Peyer's patch (tissue), 4 donors: ENCODE measurements around the gene HMGCS1.

Experiments
- CTCF ChIP-seq, 6 experiments: fragments of 450-650 bp in 4 of 6; fragments of 200-600 bp in 2 of 6; sonication (generic) in 1 of 6; IDR thresholded peaks; one replicate each; pipeline ENCODE4 v1.5.1; 2017 to 2019; ENCODE audit warnings: antibody characterized with exemption in 6 of 6, mild to moderate bottlenecking in 3 of 6, moderate library complexity in 1 of 6
- POLR2A ChIP-seq, 2 donors: fragments of 450-650 bp; IDR thresholded peaks; one replicate each; pipeline ENCODE4 v1.5.1; 2017; ENCODE audit warnings: antibody characterized with exemption in 2 of 2, mild to moderate bottlenecking in 2 of 2, moderate library complexity in 2 of 2

GRCh38 chr5:43336159-43336558, 22.9 kb upstream of the HMGCS1 start:
- TF ChIP-seq CTCF (IDR thresholded peaks at IDR 0.05) (no peak), POLR2A (IDR thresholded peaks at IDR 0.05) (no peak)
